ENCODE results near the gene PSEN1. TPM values are rescaled to one million over a fixed set of nuclear protein-coding genes. Genes with fewer than 3 reads are reported as not detected.

PSEN1 gene
- total RNA-seq, 4 donors from 2014 or later: 40.1 to 54.6 (median 45.9) TPM

DNA sequence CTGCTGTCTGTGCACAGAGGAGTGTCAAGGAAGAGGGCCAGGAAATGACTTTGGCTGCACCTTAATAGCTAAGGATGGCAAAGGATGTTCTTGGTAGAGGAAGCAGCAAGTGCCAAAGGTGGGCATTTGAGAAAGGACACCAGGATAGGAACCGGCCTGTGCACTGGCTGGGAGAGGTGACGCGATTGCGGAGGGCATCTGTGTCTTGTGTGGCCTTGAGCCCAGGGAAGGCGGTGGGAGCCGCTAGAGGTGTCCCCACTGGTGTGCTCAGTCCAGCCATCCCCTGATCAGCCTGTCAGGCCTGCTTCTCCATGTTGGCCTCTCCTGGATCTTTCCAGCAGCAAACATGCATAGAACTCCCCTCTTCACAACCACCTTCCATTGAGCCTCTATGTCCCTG, 131.2 kb downstream of the PSEN1 start:
- 90% methylated on average over 6 of the region's 6 CpGs; no CpG with 5 or more reads in 1 of the 2 donors for WGBS, 2 donors (ENCODE audit: low coverage in 1 of 2)

DNA sequence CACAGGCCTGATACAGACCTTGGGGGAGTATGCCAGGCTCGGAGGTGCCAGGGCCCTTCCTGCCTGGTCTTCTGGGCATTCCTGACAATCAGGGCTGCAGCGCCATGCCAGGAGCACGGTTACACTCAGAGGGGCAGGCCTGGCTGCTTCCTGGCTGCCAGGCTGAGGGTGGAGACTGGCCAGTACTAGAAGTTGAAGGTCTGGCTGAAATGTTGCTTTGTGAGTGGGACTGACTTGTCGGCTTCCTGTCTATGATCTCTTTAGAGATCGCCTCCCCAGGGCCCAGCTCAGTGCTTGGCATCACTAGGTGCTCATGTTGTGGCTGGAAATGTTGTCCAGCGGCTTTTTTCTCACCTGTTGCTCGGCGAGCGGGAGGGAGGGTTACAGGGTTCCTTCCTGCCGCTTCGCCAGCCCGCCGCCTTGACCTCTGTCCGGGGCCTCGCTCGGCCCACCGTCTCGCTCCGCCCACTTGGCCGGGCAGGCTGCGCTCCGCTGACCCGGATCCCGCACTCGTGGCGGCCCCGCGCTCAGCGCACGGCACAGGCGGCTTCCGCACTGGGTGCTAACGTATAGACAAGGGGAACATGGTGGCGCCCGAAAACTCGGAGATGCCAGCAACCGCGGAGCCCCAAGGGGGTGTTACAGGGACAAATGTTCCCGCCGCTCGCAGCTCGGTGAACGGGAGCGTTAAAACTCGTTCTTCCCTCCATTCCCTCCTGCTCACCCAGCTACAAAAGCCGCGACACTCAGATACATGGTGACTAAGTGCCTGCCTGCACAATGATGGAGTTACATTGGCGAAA, 133.6 kb downstream of the PSEN1 start:
- peaks cover 0 to 29% (median 6%) of the 10 kb centered on the region in 3 donors for H3K4me1 ChIP-seq
- ATAC-seq: peak; percentile 57
- peak overlapping the region; percentile 0 to 49 for H3K4me3 ChIP-seq
- no peaks in the 10 kb centered on the region for H3K27me3 ChIP-seq
- peaks cover 0 to 64% of the 10 kb centered on the region in 2 donors for H3K36me3 ChIP-seq
- peak overlapping the region in 3 of 4 donors; percentile 25 to 64 (median 64) for H3K27ac ChIP-seq
- no peaks in the 10 kb centered on the region for H3K9me3 ChIP-seq
- TF ChIP-seq EP300 (IDR thresholded peaks at IDR 0.05): no peak
- TF ChIP-seq, protein P1, sequence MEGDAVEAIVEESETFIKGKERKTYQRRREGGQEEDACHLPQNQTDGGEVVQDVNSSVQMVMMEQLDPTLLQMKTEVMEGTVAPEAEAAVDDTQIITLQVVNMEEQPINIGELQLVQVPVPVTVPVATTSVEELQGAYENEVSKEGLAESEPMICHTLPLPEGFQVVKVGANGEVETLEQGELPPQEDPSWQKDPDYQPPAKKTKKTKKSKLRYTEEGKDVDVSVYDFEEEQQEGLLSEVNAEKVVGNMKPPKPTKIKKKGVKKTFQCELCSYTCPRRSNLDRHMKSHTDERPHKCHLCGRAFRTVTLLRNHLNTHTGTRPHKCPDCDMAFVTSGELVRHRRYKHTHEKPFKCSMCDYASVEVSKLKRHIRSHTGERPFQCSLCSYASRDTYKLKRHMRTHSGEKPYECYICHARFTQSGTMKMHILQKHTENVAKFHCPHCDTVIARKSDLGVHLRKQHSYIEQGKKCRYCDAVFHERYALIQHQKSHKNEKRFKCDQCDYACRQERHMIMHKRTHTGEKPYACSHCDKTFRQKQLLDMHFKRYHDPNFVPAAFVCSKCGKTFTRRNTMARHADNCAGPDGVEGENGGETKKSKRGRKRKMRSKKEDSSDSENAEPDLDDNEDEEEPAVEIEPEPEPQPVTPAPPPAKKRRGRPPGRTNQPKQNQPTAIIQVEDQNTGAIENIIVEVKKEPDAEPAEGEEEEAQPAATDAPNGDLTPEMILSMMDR (IDR thresholded peaks at IDR 0.05): no peak
- no peak for TF ChIP-seq POLR2AphosphoS5 (IDR thresholded peaks at IDR 0.05)
- TF ChIP-seq POLR2A (IDR thresholded peaks at IDR 0.05): no peak
- WGBS, 2 donors (ENCODE audit: low coverage in 1 of 2): 63% methylated on average over 13 of the region's 48 CpGs; no CpG with 5 or more reads in 1 of the 2 donors

More for the DNA sequence above, 131.2 kb downstream of the PSEN1 start:
- peaks cover 0 to 64% of the 10 kb centered on the region in 2 donors for H3K36me3 ChIP-seq
- H3K4me3 ChIP-seq: no peak overlapping the region
- TF ChIP-seq, protein P1 (IDR thresholded peaks at IDR 0.05): no peak
- TF ChIP-seq POLR2A (IDR thresholded peaks at IDR 0.05) (no peak), EP300 (IDR thresholded peaks at IDR 0.05) (no peak), POLR2AphosphoS5 (IDR thresholded peaks at IDR 0.05) (no peak)
- H3K4me1 ChIP-seq: peaks cover 0 to 24% (median 6%) of the 10 kb centered on the region in 3 donors
- H3K9me3 ChIP-seq: no peaks in the 10 kb centered on the region
- no peak for ATAC-seq
- H3K27ac ChIP-seq: no peak overlapping the region
- H3K27me3 ChIP-seq: no peaks in the 10 kb centered on the region

DNA sequence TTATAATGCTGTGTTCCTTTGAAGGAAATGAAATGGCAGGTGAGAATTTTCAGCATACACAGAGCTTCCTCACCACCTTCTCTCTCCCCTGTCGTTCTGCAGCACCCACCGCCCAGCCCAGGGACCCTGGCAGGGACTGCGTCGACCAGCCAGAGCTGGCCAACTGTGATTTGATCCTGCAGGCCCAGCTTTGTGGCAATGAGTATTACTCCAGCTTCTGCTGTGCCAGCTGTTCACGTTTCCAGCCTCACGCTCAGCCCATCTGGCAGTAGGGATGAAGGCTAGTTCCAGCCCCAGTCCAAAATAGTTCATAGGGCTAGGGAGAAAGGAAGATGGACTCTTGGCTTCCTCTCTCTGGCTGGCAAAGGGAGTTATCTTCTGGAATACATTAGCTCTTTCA, 136.1 kb downstream of the PSEN1 start:
- no peak for ATAC-seq
- peaks cover 0 to 29% (median 6%) of the 10 kb centered on the region in 3 donors for H3K4me1 ChIP-seq

More for the DNA sequence above, 136.1 kb downstream of the PSEN1 start:
- H3K9me3 ChIP-seq: no peaks in the 10 kb centered on the region
- no peak overlapping the region for H3K4me3 ChIP-seq
- 33 to 65% methylated on average over 1 to 4 of the region's 6 CpGs for WGBS, 2 donors (ENCODE audit: low coverage in 1 of 2)
- H3K27me3 ChIP-seq: no peaks in the 10 kb centered on the region
- peak overlapping the region in 3 of 4 donors; percentile 1 to 18 (median 6) for H3K27ac ChIP-seq
- no peak for TF ChIP-seq EP300 (IDR thresholded peaks at IDR 0.05)
- TF ChIP-seq, protein P1 (IDR thresholded peaks at IDR 0.05): no peak
- TF ChIP-seq POLR2A (IDR thresholded peaks at IDR 0.05): no peak
- TF ChIP-seq POLR2AphosphoS5 (IDR thresholded peaks at IDR 0.05): no peak
- H3K36me3 ChIP-seq: peaks cover 0 to 65% of the 10 kb centered on the region in 2 donors

Small RNA genes lying within 50 kb of the gene (small RNA-seq; reads per million reads assigned to genes)
- gene AC004858.1 (0 reads per million in 4 donors), gene RNU6-419P (0 reads per million in 4 donors)

Other genes with a start within 250 kb of the PSEN1 start
- 1 to 10 TPM in 2 of 4 donors, under 1 TPM in 2; 0.13 to 4.4 (median 2.1) TPM for gene DPF3, start 242.4 kb upstream of the PSEN1 start, total RNA-seq
- 10 to 100 TPM in 3 of 4 donors, 1 to 10 TPM in 1; 9.0 to 22.6 (median 19.8) TPM for gene DCAF4, start 210.0 kb upstream of the PSEN1 start, total RNA-seq
- gene ZFYVE1, start 109.4 kb upstream of the PSEN1 start, total RNA-seq: 10 to 100 TPM; 16.7 to 36.7 (median 23.8) TPM
- 10 to 100 TPM; 18.2 to 83.9 (median 41.9) TPM for gene RBM25, start 78.0 kb upstream of the PSEN1 start, total RNA-seq
- 10 to 100 TPM; 13.4 to 47.7 (median 28.2) TPM for gene PAPLN, start 101.0 kb downstream of the PSEN1 start, total RNA-seq

Data from gastroesophageal sphincter (tissue), 4 donors.